NCI-H69 (cell line): ENCODE measurements around the gene HDAC4.
A peak's percentile ranks its signal among the peaks of the same experiment; 100 is the strongest.

ENCODE experiments used
- DNase-seq: peaks from one replicate; lab custom pipeline; 2025; lab: John Stamatoyannopoulos, UW

The HDAC4 gene

DNA sequence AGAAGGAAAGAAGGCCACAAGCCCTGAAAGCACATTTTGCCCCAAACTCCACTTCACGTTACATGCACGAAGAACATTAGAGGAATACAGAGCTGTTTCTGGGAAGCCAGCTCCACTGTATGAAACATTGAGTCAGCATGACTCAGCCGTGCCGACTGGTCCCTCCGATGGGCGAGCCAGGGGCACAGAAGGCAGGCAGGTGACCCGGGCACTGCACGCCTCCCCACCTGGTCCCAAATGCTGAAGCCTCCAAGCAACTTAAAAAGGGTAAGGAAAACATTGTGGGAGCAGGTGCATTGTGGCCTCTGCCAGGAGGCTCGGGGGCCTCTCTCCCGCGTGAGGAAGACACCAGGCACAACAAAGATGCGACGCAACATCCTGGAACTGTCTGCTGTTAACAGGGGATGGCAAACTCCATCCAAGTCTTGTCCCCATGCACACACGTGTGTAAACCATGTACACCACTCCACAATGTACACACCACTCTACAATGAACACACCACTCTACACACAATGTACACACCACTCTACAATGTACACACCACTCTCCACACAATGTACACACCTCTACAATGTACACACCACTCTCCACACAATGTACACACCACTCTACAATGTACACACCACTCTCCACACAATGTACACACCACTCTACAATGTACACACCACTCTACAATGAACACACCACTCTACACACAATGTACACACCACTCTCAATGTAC lies 120.4 kb downstream of the HDAC4 start:
- DNase-seq = peak; percentile 19

DNA sequence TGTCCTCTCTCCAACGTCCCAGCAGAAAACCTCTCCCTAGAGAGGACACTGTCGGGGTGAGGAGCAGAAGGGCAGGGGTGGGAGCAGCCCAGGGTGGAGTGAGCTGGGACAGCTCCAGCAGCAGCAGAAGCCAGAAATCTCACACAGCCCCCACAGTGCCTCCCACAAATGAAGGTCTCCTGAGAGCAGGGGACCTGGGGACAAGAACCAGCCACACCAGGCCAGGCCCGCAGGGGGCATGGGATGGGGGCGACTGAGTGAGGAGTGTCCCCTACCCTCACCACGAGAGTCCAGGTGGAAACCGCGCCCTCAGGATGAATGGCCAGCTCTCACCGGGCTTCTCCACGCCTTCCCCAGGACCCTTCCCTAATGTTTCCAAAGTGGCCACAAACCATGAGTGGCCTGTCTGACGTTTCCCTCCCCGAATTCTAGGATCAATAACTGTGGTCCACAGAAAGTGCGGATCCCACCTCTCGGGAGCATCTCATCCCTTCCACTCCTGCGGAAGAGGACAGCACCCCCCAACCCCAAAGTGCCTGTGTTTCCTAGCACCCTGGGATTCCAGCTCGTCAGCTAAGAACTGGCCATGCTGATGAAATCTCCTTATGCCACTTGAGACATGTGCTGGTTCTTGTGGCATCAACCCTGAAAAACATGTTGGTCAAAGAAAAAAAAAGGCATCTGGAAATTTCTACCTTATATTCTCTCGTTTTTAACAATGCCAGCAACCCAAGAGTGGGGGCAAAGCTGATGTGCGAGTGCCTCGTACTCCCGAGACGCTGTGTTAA lies 121.1 kb downstream of the HDAC4 start:
- DNase-seq = no peak

DNA sequence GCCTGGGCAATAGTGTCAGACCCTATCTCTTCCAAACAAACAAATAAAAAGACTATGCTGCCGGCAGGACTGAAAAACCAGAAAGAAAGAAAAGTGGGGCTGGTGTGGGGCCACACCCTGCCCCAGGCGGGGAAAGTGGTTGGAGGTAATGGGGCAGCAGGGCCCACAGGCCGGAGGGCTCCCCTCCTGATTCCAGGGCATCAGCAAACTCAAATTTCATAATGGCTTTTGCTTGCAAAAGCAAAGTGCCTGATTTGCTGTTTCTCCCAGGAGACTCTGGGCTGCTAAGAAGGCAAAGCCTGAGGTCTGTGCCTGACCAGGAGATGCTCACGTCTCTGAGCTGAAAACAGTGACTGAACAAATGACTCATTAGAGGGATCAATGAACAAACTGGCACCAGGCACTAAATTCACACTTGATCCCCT lies 121.9 kb downstream of the HDAC4 start:
- DNase-seq = peak; percentile 3

DNA sequence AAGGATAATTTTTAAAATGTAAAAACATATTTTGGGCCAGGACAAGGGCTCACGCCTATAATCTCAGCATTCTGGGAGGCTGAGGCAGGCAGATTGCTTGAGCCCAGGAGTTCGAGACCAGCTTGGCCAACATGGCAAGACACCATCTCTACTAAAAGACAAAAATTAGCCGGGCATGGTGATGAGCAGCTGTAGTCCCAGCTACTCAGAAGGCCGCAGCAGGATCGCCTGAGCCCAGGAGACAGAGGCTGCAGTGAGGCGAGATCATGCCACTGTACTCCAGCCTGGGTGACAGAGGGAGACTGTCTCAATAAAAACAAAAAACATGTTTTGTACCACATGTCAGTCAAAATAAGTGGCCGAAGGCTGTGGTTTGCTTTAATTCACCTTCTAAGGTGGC lies 122.5 kb downstream of the HDAC4 start:
- no peak for DNase-seq

- no peak for DNase-seq
Observed at GRCh38 chr2:239277401-239278085, 123.3 kb downstream of the HDAC4 start.

DNA sequence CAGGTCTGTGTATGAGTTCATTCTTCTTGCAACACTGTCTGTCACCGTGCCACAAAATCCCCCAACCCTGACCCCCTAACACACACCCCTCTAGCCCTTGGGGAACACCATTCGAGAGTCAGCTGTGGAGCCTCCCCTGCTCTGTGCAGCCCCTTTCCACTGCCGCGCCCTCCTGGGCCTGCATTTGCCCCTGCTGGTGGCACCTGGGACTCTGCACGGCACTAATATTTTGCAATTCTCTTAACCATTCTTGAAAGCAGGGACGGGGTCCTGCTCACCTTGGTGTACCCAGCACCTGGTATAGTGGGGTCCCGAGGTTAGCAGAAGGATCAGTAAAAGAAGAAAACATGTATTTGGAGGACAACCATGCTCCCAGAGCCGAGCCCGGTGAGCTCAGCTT lies 124.0 kb downstream of the HDAC4 start:
- no peak for DNase-seq

DNA sequence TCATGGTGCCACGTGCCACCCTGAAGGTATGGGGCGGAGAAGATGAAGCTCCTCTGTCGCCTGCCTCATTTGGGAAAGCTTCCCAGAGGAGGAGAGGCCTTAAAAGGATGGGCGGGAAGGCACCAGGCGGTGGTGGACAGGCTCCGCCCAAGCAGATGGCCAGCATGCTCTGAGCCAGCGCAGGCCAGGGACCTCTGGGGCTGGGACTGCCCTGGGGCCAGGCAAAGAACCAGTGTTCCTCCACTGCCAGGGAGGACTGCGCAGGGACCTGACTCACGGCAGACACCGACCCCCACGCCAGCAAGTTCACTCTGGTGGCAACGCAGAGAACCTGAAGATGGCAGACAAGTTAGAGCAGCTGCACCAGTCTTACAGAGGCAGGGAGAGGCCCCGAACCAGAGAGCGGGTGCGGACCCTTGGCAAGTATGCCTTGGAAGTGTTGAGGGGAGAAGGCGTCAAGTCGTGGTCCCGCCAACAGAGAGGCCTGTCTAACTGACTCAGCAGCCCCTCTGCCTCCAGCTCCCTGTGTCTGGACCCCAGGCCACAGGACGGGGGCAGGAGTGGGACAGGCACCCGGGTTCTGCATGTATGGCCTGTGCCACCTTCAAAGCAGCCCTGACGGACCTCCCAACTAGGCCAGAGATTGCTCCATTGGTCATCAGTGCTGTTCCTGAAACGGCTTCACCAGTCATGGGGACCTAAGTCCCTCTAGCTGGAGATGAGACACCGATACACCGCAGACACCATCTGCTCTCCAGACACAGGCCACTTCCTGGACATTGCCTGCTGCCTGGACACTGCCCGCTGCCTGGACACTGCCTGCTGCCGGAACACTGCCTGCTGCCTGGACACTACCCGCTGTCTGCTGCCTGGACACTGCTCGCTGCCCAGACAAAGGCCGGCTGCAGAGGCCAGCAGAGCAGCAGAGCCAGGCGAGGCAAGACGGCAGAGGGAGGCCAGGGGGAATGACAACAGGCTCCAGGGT lies 124.7 kb downstream of the HDAC4 start:
- peak; percentile 36 for DNase-seq

GRCh38 chr2:239275044-239275685 lies 125.7 kb downstream of the HDAC4 start:
- DNase-seq = no peak

- no peak for DNase-seq
Observed at GRCh38 chr2:239274391-239275043, 126.3 kb downstream of the HDAC4 start.

- DNase-seq = no peak
Observed at GRCh38 chr2:239273280-239274234, 127.3 kb downstream of the HDAC4 start.

- DNase-seq = no peak
Observed at GRCh38 chr2:239272626-239273025, 128.2 kb downstream of the HDAC4 start.

DNA sequence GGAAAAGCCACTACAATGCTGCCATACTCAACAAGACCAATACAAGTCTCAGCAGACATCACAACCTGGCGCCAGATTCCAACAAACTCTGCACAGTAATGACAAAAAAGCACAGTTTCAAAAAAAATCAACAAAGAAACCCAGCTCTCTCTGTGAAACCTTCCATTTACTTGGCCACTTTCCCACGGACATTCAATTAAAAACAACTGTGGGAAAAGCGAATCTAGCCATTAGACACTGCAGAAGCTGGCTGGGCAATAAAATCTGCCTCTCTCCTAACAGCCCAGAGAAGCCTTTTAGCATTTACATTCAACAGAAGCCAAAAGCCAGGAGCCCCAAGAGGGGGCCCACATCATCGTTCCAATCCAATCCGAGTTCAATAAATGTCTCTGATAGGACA lies 128.9 kb downstream of the HDAC4 start:
- DNase-seq = no peak

DNA sequence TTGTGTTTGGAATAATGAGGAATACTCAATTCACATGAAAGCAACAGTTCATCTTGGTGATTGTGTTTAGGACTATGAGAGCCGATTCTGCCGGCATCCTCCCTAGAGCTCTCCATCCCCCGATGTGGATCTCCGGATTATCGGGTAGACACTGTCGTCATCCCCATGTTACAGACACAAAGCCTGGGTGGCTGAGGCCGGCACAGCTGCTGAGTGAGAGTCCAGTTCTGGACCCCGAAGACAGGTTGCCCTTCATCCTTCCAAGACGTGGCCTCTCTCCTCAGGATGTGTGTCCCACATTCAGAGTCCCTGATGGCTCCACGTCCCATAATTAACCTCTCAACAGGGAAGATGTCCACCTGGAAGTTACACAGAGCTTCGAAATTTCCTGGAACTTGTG lies 129.3 kb downstream of the HDAC4 start:
- DNase-seq = no peak

GRCh38 chr2:239269916-239270315 lies 130.9 kb downstream of the HDAC4 start:
- no peak for DNase-seq

- peak; percentile 21 for DNase-seq
Observed at GRCh38 chr2:239269173-239269885, 131.5 kb downstream of the HDAC4 start.

GRCh38 chr2:239268549-239268948 lies 132.3 kb downstream of the HDAC4 start:
- DNase-seq = peak; percentile 20

DNA sequence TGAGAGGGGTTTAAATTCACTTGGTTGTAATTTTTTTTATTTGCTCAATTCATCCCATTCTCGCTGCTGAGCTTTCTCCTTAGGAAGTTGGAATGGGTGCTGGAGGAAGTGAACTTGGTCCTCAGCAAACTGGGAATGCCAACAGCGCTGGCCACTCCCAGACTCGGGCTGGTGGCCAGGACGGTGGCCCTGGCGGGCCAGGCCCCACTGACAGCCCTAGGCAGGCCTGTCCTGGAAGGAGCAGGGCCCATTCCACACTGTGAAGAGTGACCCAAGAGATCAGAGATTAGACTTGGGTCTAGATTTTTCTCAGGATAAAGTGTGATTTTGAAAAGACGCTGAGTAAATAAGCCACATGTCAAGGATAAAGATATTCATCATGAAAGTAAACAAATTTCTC lies 132.7 kb downstream of the HDAC4 start:
- DNase-seq = no peak

DNA sequence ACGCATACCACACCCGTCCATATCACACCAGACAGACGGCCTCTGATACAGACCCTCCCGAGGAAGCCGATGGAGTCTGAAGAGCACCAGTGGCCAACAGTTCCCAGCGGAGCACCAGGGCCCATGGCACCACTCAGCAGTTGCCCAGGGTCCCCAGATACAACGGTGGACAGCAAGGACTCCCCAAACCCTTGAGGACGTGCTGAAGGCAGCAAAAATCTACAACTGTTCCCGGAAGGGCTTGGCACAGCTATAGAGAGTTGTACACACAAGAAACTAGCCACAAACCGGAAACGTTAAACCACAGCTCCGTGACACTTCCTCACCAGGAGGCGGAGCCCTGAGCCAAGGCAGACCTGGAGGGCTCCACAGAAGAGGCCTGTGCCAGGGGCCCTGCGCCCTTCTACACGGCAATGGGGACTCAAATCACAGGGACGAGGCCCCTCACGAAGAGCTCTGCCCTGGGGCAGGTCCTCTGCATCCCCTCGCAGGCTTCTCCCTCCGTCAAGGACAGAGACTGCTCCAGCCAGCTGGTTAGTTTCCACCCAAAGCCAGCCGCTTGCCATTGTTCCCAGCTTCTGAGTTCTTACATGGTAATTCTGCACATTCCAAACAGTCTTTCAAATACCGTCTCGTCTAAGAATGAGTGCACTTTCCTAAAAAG lies 133.4 kb downstream of the HDAC4 start:
- no peak for DNase-seq
